ENCODE data around the gene TNNI2.

TNNI2 gene

DNA sequence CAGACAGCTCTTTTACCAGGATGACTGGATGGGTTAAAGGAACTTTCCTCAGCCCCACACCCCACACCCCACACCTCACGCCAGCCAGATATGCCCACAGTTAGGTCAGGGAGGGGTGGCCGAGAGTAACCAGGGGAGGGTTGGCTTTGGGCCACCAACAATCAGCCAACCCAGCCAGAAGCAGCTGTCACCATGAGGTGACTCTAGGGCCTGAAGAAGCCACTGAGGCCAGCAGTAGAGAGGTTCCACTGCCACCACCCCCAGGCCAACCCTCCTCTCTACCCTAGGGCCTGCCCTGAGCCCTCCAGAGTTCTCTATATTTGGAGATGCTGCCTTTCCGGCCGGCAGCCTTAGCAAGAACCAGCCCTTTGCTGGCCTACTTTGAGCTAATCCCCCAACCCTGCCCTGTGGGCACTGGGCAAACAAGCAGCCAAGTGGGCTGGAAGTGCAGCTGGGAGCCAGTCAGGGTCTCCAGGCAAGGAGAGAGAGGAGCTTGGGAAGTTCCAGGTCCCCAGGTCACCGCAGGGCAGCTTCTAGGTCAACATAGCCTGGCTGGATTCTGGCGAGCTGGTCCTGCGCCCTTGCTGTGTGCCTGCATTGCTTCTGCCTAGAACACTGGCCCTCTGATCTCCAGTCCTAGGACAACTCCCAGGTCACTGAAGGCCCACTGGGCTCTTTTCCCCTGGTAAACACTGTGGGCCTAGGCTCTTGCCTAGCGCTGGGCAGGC, 16.0 kb upstream of the TNNI2 start:
- no peak for FAIRE-seq

GRCh38 chr11:1823376-1824220, 15.2 kb upstream of the TNNI2 start:
- no peak for FAIRE-seq

GRCh38 chr11:1824221-1825038, 14.4 kb upstream of the TNNI2 start:
- FAIRE-seq, result no peak

GRCh38 chr11:1825039-1825740, 13.6 kb upstream of the TNNI2 start:
- FAIRE-seq, result no peak

DNA sequence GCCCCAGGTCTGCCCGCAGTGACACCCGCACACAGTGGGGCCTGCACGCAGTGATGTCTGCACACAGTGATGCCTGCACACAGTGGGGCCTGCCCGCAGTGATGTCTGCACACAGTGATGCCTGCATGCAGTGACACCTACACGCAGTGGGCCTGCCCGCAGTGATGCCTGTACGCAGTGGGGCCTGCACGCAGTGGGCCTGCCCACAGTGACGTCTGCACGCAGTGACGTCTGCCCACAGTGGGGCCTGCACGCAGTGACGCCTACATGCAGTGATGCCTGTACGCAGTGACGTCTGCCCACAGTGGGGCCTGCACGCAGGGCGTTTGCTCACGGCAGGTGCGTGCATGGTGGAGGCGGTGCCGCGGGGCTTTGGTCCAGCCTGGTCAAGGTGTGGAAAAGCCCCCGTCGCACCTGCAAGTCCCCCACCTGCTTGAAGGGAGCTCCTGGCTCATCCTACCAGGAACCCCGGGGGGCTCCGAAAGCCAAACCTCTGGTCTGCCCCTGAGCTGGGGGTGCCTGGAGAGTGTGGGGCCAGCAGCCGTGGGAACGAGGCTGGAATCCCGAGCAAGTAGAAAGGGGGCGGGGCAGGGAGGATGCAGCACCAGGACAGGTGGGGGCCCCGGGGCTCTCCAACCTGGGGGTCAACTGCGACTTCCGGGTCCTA, 12.9 kb upstream of the TNNI2 start:
- FAIRE-seq, result no peak

DNA sequence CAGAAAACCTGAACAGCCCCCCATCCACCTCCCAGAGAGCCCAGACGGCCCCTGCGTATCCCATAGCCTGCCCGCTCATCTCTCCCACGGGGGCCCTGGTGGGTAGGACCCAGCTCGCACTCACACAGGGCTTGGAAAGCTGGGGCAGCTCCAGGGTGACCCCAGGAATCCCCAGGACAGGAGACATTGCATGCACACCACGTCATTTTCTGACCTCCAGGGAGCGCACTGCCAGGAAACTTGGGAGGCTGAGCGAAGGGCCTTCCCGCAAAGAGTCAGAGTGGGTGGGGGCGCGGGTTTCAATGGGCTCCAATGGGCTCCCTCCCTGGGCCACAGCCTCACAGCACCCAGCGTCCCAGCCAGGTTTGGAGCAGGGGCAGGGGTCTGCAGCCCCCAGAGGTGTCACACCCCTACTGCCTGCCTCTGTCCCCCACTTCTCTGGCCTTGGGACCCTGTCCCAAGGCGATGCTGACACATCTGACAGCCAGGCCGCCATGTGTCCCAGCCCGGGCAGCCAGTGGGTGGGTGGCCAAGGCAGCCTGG, 12.2 kb upstream of the TNNI2 start:
- FAIRE-seq, result no peak

DNA sequence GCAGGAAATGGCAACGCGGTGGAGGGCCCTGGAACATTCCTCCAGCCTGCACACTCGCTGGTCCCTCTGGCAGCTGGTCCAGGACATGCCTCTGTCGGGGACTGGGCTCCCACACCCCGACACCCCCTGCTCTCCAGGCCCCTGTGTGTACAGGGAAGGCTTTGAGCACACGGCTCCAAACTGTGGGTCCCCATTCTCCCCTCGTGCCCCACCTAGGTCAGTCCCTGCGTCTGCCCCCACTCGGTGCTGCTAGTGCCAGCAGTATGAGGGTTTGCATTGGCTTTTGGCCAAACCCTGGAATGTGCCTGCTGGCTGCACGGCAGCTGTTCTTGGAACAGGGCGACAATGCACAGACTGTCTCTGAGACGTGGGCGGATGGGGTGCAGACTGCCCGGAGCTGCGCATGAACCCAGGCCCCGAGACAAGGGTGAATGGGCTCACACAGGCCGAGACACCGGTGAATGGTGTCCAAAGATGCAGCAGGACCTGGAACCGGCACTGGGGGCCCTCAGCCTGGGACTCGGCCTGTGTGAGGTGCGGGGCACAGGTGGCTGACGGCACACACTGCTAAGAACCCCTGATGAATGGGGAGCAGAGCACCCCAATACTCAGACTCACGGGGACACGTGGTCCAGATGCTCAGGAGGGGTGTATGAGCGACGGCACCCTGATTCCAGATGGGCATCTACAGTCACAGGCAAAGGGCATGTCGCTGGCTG, 11.5 kb upstream of the TNNI2 start:
- no peak for FAIRE-seq

GRCh38 chr11:1827931-1828330, 10.8 kb upstream of the TNNI2 start:
- no peak for FAIRE-seq

DNA sequence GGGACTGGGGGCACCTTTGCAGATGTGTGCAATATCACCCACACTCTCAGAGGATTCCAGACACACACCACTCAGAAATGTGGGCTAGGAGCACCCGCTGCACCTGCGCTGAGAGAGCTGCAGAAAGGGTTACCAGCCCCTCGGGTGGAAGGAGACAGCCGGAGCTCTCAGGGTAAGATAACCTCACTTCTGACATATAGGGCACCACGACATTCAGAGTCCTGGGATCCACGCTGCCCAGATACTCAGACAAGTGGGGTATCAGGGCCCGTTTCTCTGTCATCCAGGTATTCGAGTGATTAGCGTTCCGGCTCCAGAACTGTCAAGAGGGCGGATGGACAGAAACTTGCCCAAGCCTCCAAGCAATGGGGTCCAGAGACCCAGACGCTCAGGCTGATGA, 10.2 kb upstream of the TNNI2 start:
- no peak for FAIRE-seq

- FAIRE-seq, result no peak
Observed at GRCh38 chr11:1829039-1829820, 9.6 kb upstream of the TNNI2 start.

DNA sequence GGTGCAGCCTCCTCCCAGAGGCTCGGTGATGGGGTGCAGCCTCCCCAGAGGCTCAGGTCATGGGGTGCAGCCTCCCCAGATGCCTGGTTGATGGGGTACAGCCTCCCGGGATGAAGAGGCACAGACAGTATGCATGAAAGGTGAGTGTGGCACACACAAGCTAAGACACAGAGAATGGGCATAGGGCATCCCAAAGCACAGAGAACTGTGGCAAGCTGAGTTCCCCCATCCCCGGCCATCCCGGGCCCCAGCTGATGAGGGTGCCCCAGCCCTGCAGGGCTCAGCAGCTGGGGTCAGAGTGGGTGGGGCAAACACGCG, 8.8 kb upstream of the TNNI2 start:
- FAIRE-seq, result no peak

- FAIRE-seq, result no peak
Observed at GRCh38 chr11:1830322-1831223, 8.2 kb upstream of the TNNI2 start.

GRCh38 chr11:1831338-1832210, 7.2 kb upstream of the TNNI2 start:
- FAIRE-seq, result no peak

DNA sequence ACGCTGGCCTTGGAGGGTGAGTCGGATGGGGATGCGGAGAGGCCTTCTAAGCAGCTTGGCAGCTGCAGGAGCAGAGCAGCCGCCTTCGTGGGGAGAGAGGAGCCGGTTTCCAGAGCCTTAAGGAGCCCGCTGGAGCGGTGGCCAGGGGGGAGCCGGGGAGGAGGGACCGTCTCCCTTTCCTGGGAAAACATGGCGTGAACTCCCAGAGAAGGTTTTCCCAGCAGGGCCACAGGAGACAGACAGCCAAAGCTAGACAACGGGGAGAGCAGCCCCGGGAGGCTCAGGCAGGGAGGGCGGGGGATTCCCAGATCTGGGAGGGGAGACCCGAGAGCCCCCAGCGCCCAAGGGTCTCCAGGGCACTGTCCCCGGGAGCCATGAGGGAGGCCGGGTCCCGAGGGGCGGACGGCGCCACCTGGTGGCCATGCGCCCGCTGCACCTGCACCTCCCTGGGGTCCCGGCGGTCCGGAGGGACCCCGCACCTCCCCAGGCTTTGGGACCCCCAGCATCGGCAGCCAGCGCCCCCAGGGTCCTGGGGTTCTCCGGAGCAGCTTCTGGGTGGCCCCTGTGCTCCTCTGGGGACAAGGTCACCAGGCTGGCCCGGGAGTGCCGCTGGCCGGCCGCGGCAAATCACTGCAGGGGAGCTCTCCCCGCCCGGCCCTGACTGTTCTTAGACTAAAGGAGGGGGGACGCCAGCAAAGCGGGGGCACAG, 6.4 kb upstream of the TNNI2 start:
- no peak for FAIRE-seq

DNA sequence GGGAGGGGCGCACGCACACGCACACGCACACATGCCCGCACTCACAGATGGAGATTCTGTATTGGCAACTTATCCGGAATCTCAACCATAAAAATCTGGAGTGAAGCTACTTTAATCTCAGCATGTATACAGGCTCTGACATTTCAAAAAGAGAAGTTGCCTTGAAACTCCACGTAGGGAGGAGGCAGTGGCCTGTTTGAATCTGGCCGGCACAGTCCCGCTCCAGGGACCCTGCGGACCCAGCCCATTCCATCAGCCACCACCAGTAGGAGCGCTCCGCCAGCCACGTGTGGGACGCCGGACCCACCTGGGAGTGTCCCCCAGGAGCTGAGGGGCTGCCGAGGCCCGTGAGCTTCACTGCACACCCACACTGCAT, 5.9 kb upstream of the TNNI2 start:
- FAIRE-seq, result no peak

- FAIRE-seq, result no peak
Observed at GRCh38 chr11:1834062-1834610, 4.6 kb upstream of the TNNI2 start.

Measured in colon (tissue), 2 donors.